Measurements from ENCODE around the gene SGCD. TPM values are rescaled to one million over a fixed set of nuclear protein-coding genes. Genes with fewer than 3 reads are reported as not detected.

SGCD gene
- total and polyA plus RNA-seq, 10 donors, result 0.26 to 5.3 (median 1.3) TPM

- Histone ChIP-seq H3K9me3 (no peaks in the 10 kb centered on the region), H3K27me3 (replicated peaks in 1 of 7) (peaks cover 0 to 5% (median 0%) of the 10 kb centered on the region in 7 donors), H3K4me3 (no peak overlapping the region), H3K27ac (no peak overlapping the region), H3K36me3 (no peaks in the 10 kb centered on the region), H3K4me1 (no peaks in the 10 kb centered on the region)
- intact Hi-C loops (cut with DNase I; ENCODE audit: low total_unique reads), result no loop called here
- no peak for DNase-seq
- TF ChIP-seq CTCF (IDR thresholded peaks at IDR 0.05 in 8 of 11, conservative IDR thresholded peaks at IDR 0.05 in 3 of 11) (no peak), POLR2AphosphoS5 (IDR thresholded peaks at IDR 0.05) (no peak)
- WGBS, 5 donors, result 67 to 93% (median 85%) methylated on average over 1 of the region's 1 CpG
Measured at GRCh38 chr5:156432830-156433105, 105.8 kb downstream of the SGCD start.

GRCh38 chr5:156434471-156434870, 107.5 kb downstream of the SGCD start:
- Histone ChIP-seq H3K27me3 (replicated peaks in 1 of 7) (peaks cover 0 to 5% (median 0%) of the 10 kb centered on the region in 7 donors), H3K9me3 (no peaks in the 10 kb centered on the region), H3K36me3 (no peaks in the 10 kb centered on the region), H3K4me1 (no peaks in the 10 kb centered on the region), H3K4me3 (no peak overlapping the region), H3K27ac (no peak overlapping the region)
- DNase-seq, result no peak
- TF ChIP-seq CTCF (IDR thresholded peaks at IDR 0.05 in 8 of 11, conservative IDR thresholded peaks at IDR 0.05 in 3 of 11), result no peak
- intact Hi-C loops (cut with DNase I; ENCODE audit: low total_unique reads), result no loop called here
- WGBS, 5 donors, result 92 to 97% (median 95%) methylated on average over 5 of the region's 5 CpGs

GRCh38 chr5:156435101-156435500, 108.1 kb downstream of the SGCD start:
- DNase-seq, result no peak
- WGBS, 5 donors, result 76 to 89% (median 82%) methylated on average over 3 of the region's 3 CpGs
- no peak overlapping the region for H3K27ac ChIP-seq
- no peaks in the 10 kb centered on the region for H3K4me1 ChIP-seq
- H3K9me3 ChIP-seq, result no peaks in the 10 kb centered on the region
- TF ChIP-seq POLR2AphosphoS5 (IDR thresholded peaks at IDR 0.05) (no peak), POLR2A (IDR thresholded peaks at IDR 0.05) (no peak), CTCF (IDR thresholded peaks at IDR 0.05 in 8 of 11, conservative IDR thresholded peaks at IDR 0.05 in 3 of 11) (no peak)
- no peak overlapping the region for H3K4me3 ChIP-seq
- peaks cover 0 to 5% (median 0%) of the 10 kb centered on the region in 7 donors for H3K27me3 ChIP-seq (replicated peaks in 1 of 7)
- intact Hi-C loops (cut with DNase I; ENCODE audit: low total_unique reads), result no loop called here
- no peaks in the 10 kb centered on the region for H3K36me3 ChIP-seq

- WGBS, 5 donors, result 63 to 77% (median 65%) methylated on average over 3 of the region's 3 CpGs
- no peak for DNase-seq
- H3K4me1 ChIP-seq, result no peaks in the 10 kb centered on the region
- H3K4me3 ChIP-seq, result no peak overlapping the region
- no peaks in the 10 kb centered on the region for H3K9me3 ChIP-seq
- H3K27ac ChIP-seq, result no peak overlapping the region
- TF ChIP-seq POLR2AphosphoS5 (IDR thresholded peaks at IDR 0.05) (no peak), CTCF (IDR thresholded peaks at IDR 0.05 in 8 of 11, conservative IDR thresholded peaks at IDR 0.05 in 3 of 11) (no peak), POLR2A (IDR thresholded peaks at IDR 0.05) (no peak)
- H3K36me3 ChIP-seq, result no peaks in the 10 kb centered on the region
- H3K27me3 ChIP-seq (replicated peaks in 1 of 7), result no peaks in the 10 kb centered on the region
- intact Hi-C loops (cut with DNase I; ENCODE audit: low total_unique reads), result no loop called here
Measured at GRCh38 chr5:156438076-156438475, 111.1 kb downstream of the SGCD start.

Data from spleen (tissue), 11 donors.